Mucosa of descending colon (tissue), 3 donors: ENCODE results near the gene ITGB3BP. TPM values are rescaled to one million over a fixed set of nuclear protein-coding genes. Genes with fewer than 3 reads are reported as not detected.
A peak's percentile ranks its signal among the peaks of the same experiment; 100 is the strongest.

Experiments
- ATAC-seq: fragments of 200-7000 bp; cut with Tn5 transposase; one replicate; pipeline ENCODE4 v1.9.1; 2020; ENCODE audit warnings: mild to moderate bottlenecking, moderate library complexity
- DNase-seq, 3 donors: peaks; one replicate each; pipeline ENCODE4 v3.0.0-alpha.2; 2020
- H3K36me3 ChIP-seq: fragments of 200-600 bp; one replicate; pipeline ENCODE4 v1.8.0; 2021; ENCODE audit warnings: low read depth, mild to moderate bottlenecking
- H3K4me1 ChIP-seq: fragments of 200-600 bp; one replicate; pipeline ENCODE4 v1.8.0; 2021; ENCODE audit warnings: low read depth, mild to moderate bottlenecking
- H3K4me3 ChIP-seq: fragments of 200-600 bp; one replicate; pipeline ENCODE4 v1.8.0; 2021; ENCODE audit warnings: mild to moderate bottlenecking
- H3K9me3 ChIP-seq: fragments of 200-600 bp; one replicate; pipeline ENCODE4 v1.8.0; 2021; ENCODE audit warnings: mild to moderate bottlenecking
- CTCF ChIP-seq: fragments of 200-600 bp; IDR thresholded peaks from one replicate; pipeline ENCODE4 v1.8.0; 2022; ENCODE audit warnings: antibody characterized with exemption, mild to moderate bottlenecking
- intact Hi-C, 2 donors: fragments of 100-400 bp; cut with DNase I in 1 of 2; cut with micrococcal nuclease in 1 of 2; formaldehyde crosslinking; loops; one replicate each; pipeline versions ENCODE4 v1.11.0 to v1.11.1; 2022; cut with DNase I, micrococcal nuclease
- total RNA-seq, 3 donors: library from RNA; stranded (reverse); fragmentation: NEBNext Ultra II Directional in 2 of 3; extraction: Animal tissue kit (Norgen Biotek cat#: 25700) in 2 of 3; gene quantifications; one replicate each; pipeline versions ENCODE4 v1.2.1 to v1.2.4, GENCODE V29; 2021 to 2023
- donor health status: DM: no; HTN: no; CAD: no; lungs with moderate emphysema.
- donor health status: DM: no; HTN: no; CAD: no.
- donor health status: DM: no; HTN: yes; CAD: no.

Gene ITGB3BP
- total RNA-seq, 3 donors from 2014 or later: 11.8 to 16.8 (median 12.9) TPM

GRCh38 chr1:63532727-63533126 lies 9.7 kb upstream of the ITGB3BP start:
- no peaks in the 10 kb centered on the region for H3K9me3 ChIP-seq
- no peak for TF ChIP-seq CTCF
- no peak for ATAC-seq
- no peak for DNase-seq
- H3K36me3 ChIP-seq: no peaks in the 10 kb centered on the region
- intact Hi-C loops: no loop called here
- no peak overlapping the region for H3K4me3 ChIP-seq
- H3K4me1 ChIP-seq: no peaks in the 10 kb centered on the region

- H3K4me1 ChIP-seq: no peaks in the 10 kb centered on the region
- DNase-seq: no peak
Measured at GRCh38 chr1:63524201-63524600, 1.2 kb upstream of the ITGB3BP start.

GRCh38 chr1:63523738-63524137 lies 713 bp upstream of the ITGB3BP start:
- no peaks in the 10 kb centered on the region for H3K9me3 ChIP-seq
- no peak for TF ChIP-seq CTCF
- H3K4me3 ChIP-seq: peak overlapping the region; percentile 27
- ATAC-seq (peak; percentile 50), DNase-seq (no peak)
- H3K36me3 ChIP-seq: no peaks in the 10 kb centered on the region
- intact Hi-C loops: no loop called here
- no peaks in the 10 kb centered on the region for H3K4me1 ChIP-seq

More at GRCh38 chr1:63524201-63524600, 1.2 kb upstream of the ITGB3BP start:
- ATAC-seq: no peak
- Histone ChIP-seq H3K36me3 (no peaks in the 10 kb centered on the region), H3K4me3 (no peak overlapping the region), H3K9me3 (no peaks in the 10 kb centered on the region)
- intact Hi-C loops: no loop called here
- no peak for TF ChIP-seq CTCF

GRCh38 chr1:63516629-63517028 lies 6.4 kb downstream of the ITGB3BP start:
- intact Hi-C loops: no loop called here
- H3K36me3 ChIP-seq: no peaks in the 10 kb centered on the region
- DNase-seq (no peak), ATAC-seq (no peak)
- TF ChIP-seq CTCF: no peak
- H3K4me3 ChIP-seq: no peak overlapping the region
- H3K4me1 ChIP-seq: no peaks in the 10 kb centered on the region
- no peaks in the 10 kb centered on the region for H3K9me3 ChIP-seq

GRCh38 chr1:63512584-63512983 lies 10.4 kb downstream of the ITGB3BP start:
- no peaks in the 10 kb centered on the region for H3K9me3 ChIP-seq
- DNase-seq (no peak), ATAC-seq (no peak)
- no peaks in the 10 kb centered on the region for H3K4me1 ChIP-seq
- no peak for TF ChIP-seq CTCF
- intact Hi-C loops: no loop called here
- H3K36me3 ChIP-seq: no peaks in the 10 kb centered on the region
- no peak overlapping the region for H3K4me3 ChIP-seq

- no peak for ATAC-seq
- intact Hi-C loops: no loop called here
- TF ChIP-seq CTCF: no peak
Measured at GRCh38 chr1:63509718-63510117, 13.3 kb downstream of the ITGB3BP start.

More at GRCh38 chr1:63509718-63510117, 13.3 kb downstream of the ITGB3BP start:
- H3K4me1 ChIP-seq: no peaks in the 10 kb centered on the region
- no peaks in the 10 kb centered on the region for H3K36me3 ChIP-seq
- H3K4me3 ChIP-seq: no peak overlapping the region
- DNase-seq: no peak
- no peaks in the 10 kb centered on the region for H3K9me3 ChIP-seq
